Smooth muscle cell of bladder (primary cell): Measurements from ENCODE around the gene ECT2. TPM values are rescaled to one million over a fixed set of nuclear protein-coding genes. Genes with fewer than 3 reads are reported as not detected.

Experiments used
- total RNA-seq: library from RNA; depleted of rRNA; stranded (reverse); fragments of >200 nt; gene quantifications from 2 replicates; pipeline ENCODE4 v1.2.3, GENCODE V29; 2014

ECT2 gene, protein sequence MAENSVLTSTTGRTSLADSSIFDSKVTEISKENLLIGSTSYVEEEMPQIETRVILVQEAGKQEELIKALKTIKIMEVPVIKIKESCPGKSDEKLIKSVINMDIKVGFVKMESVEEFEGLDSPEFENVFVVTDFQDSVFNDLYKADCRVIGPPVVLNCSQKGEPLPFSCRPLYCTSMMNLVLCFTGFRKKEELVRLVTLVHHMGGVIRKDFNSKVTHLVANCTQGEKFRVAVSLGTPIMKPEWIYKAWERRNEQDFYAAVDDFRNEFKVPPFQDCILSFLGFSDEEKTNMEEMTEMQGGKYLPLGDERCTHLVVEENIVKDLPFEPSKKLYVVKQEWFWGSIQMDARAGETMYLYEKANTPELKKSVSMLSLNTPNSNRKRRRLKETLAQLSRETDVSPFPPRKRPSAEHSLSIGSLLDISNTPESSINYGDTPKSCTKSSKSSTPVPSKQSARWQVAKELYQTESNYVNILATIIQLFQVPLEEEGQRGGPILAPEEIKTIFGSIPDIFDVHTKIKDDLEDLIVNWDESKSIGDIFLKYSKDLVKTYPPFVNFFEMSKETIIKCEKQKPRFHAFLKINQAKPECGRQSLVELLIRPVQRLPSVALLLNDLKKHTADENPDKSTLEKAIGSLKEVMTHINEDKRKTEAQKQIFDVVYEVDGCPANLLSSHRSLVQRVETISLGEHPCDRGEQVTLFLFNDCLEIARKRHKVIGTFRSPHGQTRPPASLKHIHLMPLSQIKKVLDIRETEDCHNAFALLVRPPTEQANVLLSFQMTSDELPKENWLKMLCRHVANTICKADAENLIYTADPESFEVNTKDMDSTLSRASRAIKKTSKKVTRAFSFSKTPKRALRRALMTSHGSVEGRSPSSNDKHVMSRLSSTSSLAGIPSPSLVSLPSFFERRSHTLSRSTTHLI
- total RNA-seq = 12.0 and 14.9 TPM in 2 replicates

DNA sequence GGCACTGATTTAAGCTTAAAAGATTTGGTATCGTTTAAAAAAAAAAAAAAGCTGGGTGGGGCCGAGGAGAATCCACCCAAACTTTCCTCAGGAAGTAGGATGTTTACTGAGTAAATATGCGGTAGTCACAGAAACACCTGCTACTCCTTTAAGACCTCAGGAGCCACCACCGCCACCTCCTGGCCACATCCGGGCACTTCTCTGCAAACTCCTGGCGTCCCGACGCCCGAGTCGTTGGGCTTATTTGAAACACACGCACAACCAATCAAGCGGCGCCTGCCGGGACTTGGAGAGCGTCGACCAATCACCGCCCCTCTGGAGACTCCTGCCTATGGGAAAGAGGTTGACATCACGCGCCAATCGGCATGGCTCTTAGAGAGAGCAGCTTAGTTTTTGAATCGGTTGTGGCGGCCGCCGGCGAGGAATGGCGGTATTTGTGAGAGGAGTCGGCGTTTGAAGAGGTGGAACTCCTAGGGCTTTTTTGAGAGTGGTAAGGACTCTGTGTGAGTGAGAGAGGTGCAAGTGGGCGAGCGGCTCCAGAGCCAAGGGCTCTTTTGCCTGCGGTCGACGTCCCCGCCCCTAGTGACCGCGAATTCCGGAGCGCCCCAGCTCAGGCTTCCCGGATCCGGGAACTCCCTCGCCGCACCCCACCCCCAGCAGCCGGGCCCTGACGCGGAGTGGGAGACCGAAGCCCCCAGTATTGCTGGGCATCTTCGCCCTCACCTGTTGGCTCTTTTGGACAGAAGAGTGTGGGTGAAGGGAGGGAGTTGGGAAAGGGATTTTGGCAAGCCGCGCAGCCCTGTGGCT, at the start of gene ECT2:
Gene ECT2 (plus strand): TSS at position 359 of the 807 bp plus-strand sequence. CDS start 3,805 bp downstream, outside the sequence.

DNA sequence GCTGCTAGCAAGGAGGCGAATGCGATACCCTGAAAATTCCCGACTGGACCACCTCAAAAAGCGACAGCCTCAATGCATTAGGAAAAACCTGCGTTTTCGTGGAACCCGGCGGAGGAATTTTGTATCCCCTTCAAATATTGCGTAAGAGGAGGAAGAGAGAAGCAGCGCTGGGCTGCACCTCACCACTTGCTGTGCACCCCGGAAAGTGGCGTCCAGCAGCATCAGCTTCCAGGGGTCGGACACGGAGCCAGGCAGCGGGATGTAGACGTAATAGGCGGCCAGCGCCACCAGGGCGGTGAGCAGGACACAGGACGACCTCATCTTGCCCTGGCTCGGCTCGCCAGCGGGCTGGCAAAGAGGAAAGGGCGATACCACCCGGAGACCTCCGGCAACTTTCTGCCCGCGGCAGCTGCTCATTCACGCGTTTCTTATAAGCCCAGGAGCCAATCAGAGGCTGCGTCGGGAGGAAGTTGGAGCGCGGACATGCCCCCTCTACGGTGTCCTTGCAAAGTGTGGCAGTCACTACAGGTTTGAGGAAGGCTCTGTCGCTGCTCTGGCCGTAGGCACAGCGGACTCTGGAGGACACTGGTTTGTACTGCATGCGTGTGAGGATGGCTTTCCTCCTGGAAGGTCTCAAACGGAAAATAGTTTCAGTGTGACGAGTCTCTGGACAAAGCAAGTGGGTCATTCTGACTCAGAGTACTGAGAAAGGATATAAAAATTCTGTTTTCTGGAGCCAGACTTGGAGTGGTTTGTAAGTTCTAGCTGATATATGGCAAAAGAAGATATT, 39.7 kb upstream of the ECT2 start, which contains the start of gene NCEH1:
Gene NCEH1 (minus strand): TSS at position 404 of the 790 bp plus-strand sequence. CDS start 83 bp downstream, at position 321.

Other genes starting within 250 kb of the ECT2 start
- gene TNFSF10, start 227.3 kb upstream of the ECT2 start, total RNA-seq = 3.0 and 5.4 TPM in 2 replicates
- 6.3 and 9.2 TPM in 2 replicates for gene NCEH1, start 39.7 kb upstream of the ECT2 start, total RNA-seq